Astrocyte (in vitro differentiated cells and primary cell): ENCODE results near the gene RNF157. TPM values are rescaled to one million over a fixed set of nuclear protein-coding genes. Genes with fewer than 3 reads are reported as not detected.

Experiments used
- DNase-seq: peaks from one replicate; pipeline ENCODE4 v3.0.0-alpha.2; 2010; ENCODE audit warnings: low read depth
- FAIRE-seq: peaks from 2 replicates; lab custom pipeline; 2011; peaks lifted over from hg19 to GRCh38; lab: Jason Lieb, UNC
- H2AFZ ChIP-seq: 2 replicates; pipeline ENCODE4 v1.6.0; 2012; ENCODE audit warnings: low read depth, low read length, inconsistent platforms
- H3K27ac ChIP-seq: 2 replicates; pipeline ENCODE4 v1.5.1; 2011; ENCODE audit warnings: low read depth, low read length, inconsistent platforms
- H3K27me3 ChIP-seq: 2 replicates; pipeline ENCODE4 v1.6.0; 2011; ENCODE audit warnings: low read length, inconsistent platforms; ENCODE audit not compliant: insufficient read depth
- H3K36me3 ChIP-seq: 2 replicates; pipeline ENCODE4 v1.5.1; 2011; ENCODE audit warnings: low read length, inconsistent platforms; ENCODE audit not compliant: insufficient read depth
- H3K4me1 ChIP-seq: 2 replicates; pipeline ENCODE4 v1.5.1; 2011; ENCODE audit warnings: low read length, inconsistent platforms; ENCODE audit not compliant: insufficient read depth
- H3K4me2 ChIP-seq: 2 replicates; pipeline ENCODE4 v1.6.0; 2012; ENCODE audit warnings: low read length, inconsistent platforms
- H3K4me3 ChIP-seq: 2 replicates; pipeline ENCODE4 v1.5.1; 2011; ENCODE audit warnings: low read depth, mild to moderate bottlenecking, low read length, inconsistent platforms; ENCODE audit not compliant: insufficient read depth
- H3K79me2 ChIP-seq: 2 replicates; pipeline ENCODE4 v1.6.0; 2012; ENCODE audit warnings: mild to moderate bottlenecking, low read length, inconsistent platforms; ENCODE audit not compliant: insufficient read depth
- H3K9ac ChIP-seq: 2 replicates; pipeline ENCODE4 v1.6.0; 2012; ENCODE audit warnings: mild to moderate bottlenecking, low read length, inconsistent platforms
- H3K9me3 ChIP-seq: 2 replicates; pipeline ENCODE4 v1.5.1; 2012; ENCODE audit warnings: low read depth, mild to moderate bottlenecking, low read length, inconsistent platforms; ENCODE audit not compliant: insufficient read depth
- H4K20me1 ChIP-seq: 2 replicates; pipeline ENCODE4 v1.6.0; 2012; ENCODE audit warnings: low read length, inconsistent platforms; ENCODE audit not compliant: insufficient read depth
- H3K27ac Mint-ChIP-seq: one replicate; pipeline ENCODE4 v1.8.0; 2021; ENCODE audit warnings: mild to moderate bottlenecking, mixed read lengths; ENCODE audit not compliant: unreplicated experiment
- H3K27me3 Mint-ChIP-seq: one replicate; pipeline ENCODE4 v1.8.0; 2021; ENCODE audit warnings: low read depth, mixed read lengths; ENCODE audit not compliant: unreplicated experiment
- H3K36me3 Mint-ChIP-seq: one replicate; pipeline ENCODE4 v1.8.0; 2021; ENCODE audit warnings: low read depth, mixed read lengths; ENCODE audit not compliant: unreplicated experiment
- H3K4me1 Mint-ChIP-seq: one replicate; pipeline ENCODE4 v1.8.0; 2021; ENCODE audit warnings: low read depth, mixed read lengths; ENCODE audit not compliant: unreplicated experiment
- H3K4me3 Mint-ChIP-seq: one replicate; pipeline ENCODE4 v1.8.0; 2021; ENCODE audit warnings: mild to moderate bottlenecking, moderate library complexity, mixed read lengths; ENCODE audit not compliant: unreplicated experiment
- H3K9me3 Mint-ChIP-seq: one replicate; pipeline ENCODE4 v1.8.0; 2021; ENCODE audit warnings: mild to moderate bottlenecking, mixed read lengths; ENCODE audit not compliant: unreplicated experiment
- CTCF ChIP-seq: IDR thresholded peaks from 2 replicates; pipeline ENCODE4 v1.5.1; 2011; ENCODE audit warnings: low read depth, mild to moderate bottlenecking, inconsistent platforms, low read length, moderate library complexity; ENCODE audit not compliant: insufficient read depth
- EZH2 ChIP-seq: IDR thresholded peaks from 2 replicates; pipeline ENCODE4 v1.6.1; 2012; ENCODE audit warnings: mild to moderate bottlenecking, low read length, inconsistent platforms; ENCODE audit not compliant: insufficient read depth
- total RNA-seq: library from RNA; stranded (reverse); gene quantifications from 2 replicates; pipeline ENCODE4 v1.2.1, GENCODE V29; 2021

RNF157 gene
- total RNA-seq, 1 donor from 2014 or later, result 1.4 TPM

- Histone ChIP-seq H3K36me3 (no peaks in the 10 kb centered on the region), H2AFZ (no peak overlapping the region), H3K9me3 (no peaks in the 10 kb centered on the region), H3K9ac (no peak overlapping the region), H3K27me3 (no peaks in the 10 kb centered on the region), H3K79me2 (no peaks in the 10 kb centered on the region), H4K20me1 (no peaks in the 10 kb centered on the region), H3K4me1 (peaks cover 5% of the 10 kb centered on the region), H3K4me2 (peak overlapping the region; percentile 13), H3K4me3 (no peak overlapping the region), H3K27ac (no peak overlapping the region)
- peaks cover 15% of the 10 kb centered on the region for H3K4me1 Mint-ChIP-seq
- FAIRE-seq, result peak; percentile 70
- H3K9me3 Mint-ChIP-seq, result no peaks in the 10 kb centered on the region
- peak; percentile 65 for DNase-seq
- H3K27ac Mint-ChIP-seq, result peak overlapping the region; percentile 77
- no peaks in the 10 kb centered on the region for H3K27me3 Mint-ChIP-seq
- TF ChIP-seq CTCF, result no peak
- TF ChIP-seq EZH2, result no peak
- H3K36me3 Mint-ChIP-seq, result no peaks in the 10 kb centered on the region
- H3K4me3 Mint-ChIP-seq, result no peak overlapping the region
These were observed 36.0 kb downstream of the RNF157 start for GRCh38 chr17:76204277-76204676.

GRCh38 chr17:76200354-76200753, 39.9 kb downstream of the RNF157 start:
- Histone ChIP-seq H3K79me2 (no peaks in the 10 kb centered on the region), H3K4me2 (no peak overlapping the region), H3K9me3 (no peaks in the 10 kb centered on the region), H3K4me1 (peaks cover 5% of the 10 kb centered on the region), H3K36me3 (no peaks in the 10 kb centered on the region), H4K20me1 (no peaks in the 10 kb centered on the region), H3K4me3 (no peak overlapping the region), H3K27me3 (no peaks in the 10 kb centered on the region), H2AFZ (no peak overlapping the region), H3K27ac (no peak overlapping the region), H3K9ac (no peak overlapping the region)
- Mint-ChIP-seq H3K27ac (no peak overlapping the region), H3K4me1 (peaks cover 15% of the 10 kb centered on the region), H3K4me3 (no peak overlapping the region), H3K9me3 (no peaks in the 10 kb centered on the region), H3K27me3 (peaks cover 9% of the 10 kb centered on the region), H3K36me3 (no peaks in the 10 kb centered on the region)
- DNase-seq (no peak), FAIRE-seq (no peak)
- TF ChIP-seq EZH2, result no peak
- TF ChIP-seq CTCF, result no peak

GRCh38 chr17:76199469-76199868, 40.8 kb downstream of the RNF157 start:
- Mint-ChIP-seq H3K4me3 (no peak overlapping the region), H3K4me1 (peaks cover 12% of the 10 kb centered on the region), H3K9me3 (no peaks in the 10 kb centered on the region), H3K27me3 (peaks cover 9% of the 10 kb centered on the region), H3K36me3 (no peaks in the 10 kb centered on the region), H3K27ac (peak overlapping the region; percentile 53)
- TF ChIP-seq EZH2, result no peak
- no peak for TF ChIP-seq CTCF
- Histone ChIP-seq H3K4me2 (no peak overlapping the region), H3K9ac (no peak overlapping the region), H3K27me3 (no peaks in the 10 kb centered on the region), H3K4me1 (peaks cover 5% of the 10 kb centered on the region), H3K4me3 (no peak overlapping the region), H2AFZ (no peak overlapping the region), H4K20me1 (no peaks in the 10 kb centered on the region), H3K27ac (no peak overlapping the region), H3K79me2 (no peaks in the 10 kb centered on the region), H3K9me3 (no peaks in the 10 kb centered on the region), H3K36me3 (no peaks in the 10 kb centered on the region)
- FAIRE-seq (no peak), DNase-seq (no peak)
